ENCODE measurements around the gene ATRN.

The ATRN gene

GRCh38 chr20:3452136-3452535, 18.7 kb upstream of the ATRN start:
- no peaks in the 10 kb centered on the region for H3K9me3 ChIP-seq (ENCODE audit: control insufficient read depth, insufficient read depth, low read depth, low read length)
- ChIA-PET CTCF (interaction anchor here (1.0 to 1.8 kb wide), 3 partner anchors 13 to 26 kb away, joined by 3 to 4 read pairs (median 3); no protein-coding TSS in a partner anchor), POLR2A (no interaction called here)
- no peaks in the 10 kb centered on the region; a peak in 1 of 3 replicates for H3K36me3 ChIP-seq (ENCODE audit: control insufficient read depth in 2 of 2, insufficient read depth in 1 of 2, low read length in 2 of 2)
- no peak overlapping the region for H3K27ac ChIP-seq (ENCODE audit: extremely low read depth, low read depth, low read length)
- no peaks in the 10 kb centered on the region for H3K4me1 ChIP-seq (ENCODE audit: control insufficient read depth, insufficient read depth, low read length)
- no peak overlapping the region for H3K4me3 ChIP-seq (ENCODE audit: low read depth, low read length)
- TF ChIP-seq ZIC2 (tag by site-specific recombination; IDR thresholded peaks at IDR 0.05) (peak; percentile 58), ZBTB1 (tag by site-specific recombination; IDR thresholded peaks at IDR 0.05) (no peak), ZFP37 (tag by site-specific recombination; IDR thresholded peaks at IDR 0.05) (no peak)

- no peaks in the 10 kb centered on the region; a peak in 1 of 3 replicates for H3K36me3 ChIP-seq (ENCODE audit: control insufficient read depth in 2 of 2, insufficient read depth in 1 of 2, low read length in 2 of 2)
- TF ChIP-seq ZBTB48 (tag by site-specific recombination; IDR thresholded peaks at IDR 0.05) (no peak), PRDM1 (tag by site-specific recombination; IDR thresholded peaks at IDR 0.05) (no peak), ZNF544 (tag by site-specific recombination; IDR thresholded peaks at IDR 0.05) (no peak), SP7 (tag by site-specific recombination; IDR thresholded peaks at IDR 0.05) (no peak), MYNN (tag by site-specific recombination; IDR thresholded peaks at IDR 0.05; ENCODE audit: borderline replicate concordance) (no peak), ZNF518A (tag by site-specific recombination; conservative IDR thresholded peaks at IDR 0.05; ENCODE audit: low read depth) (no peak), SCRT2 (tag by site-specific recombination; IDR thresholded peaks at IDR 0.05) (no peak), ZNF555 (tag by site-specific recombination; conservative IDR thresholded peaks at IDR 0.05) (no peak), ZNF366 (tag by site-specific recombination; conservative IDR thresholded peaks at IDR 0.05) (no peak)
Observed at GRCh38 chr20:3452690-3453089, 18.1 kb upstream of the ATRN start.

GRCh38 chr20:3454831-3455230, 16.0 kb upstream of the ATRN start:
- H3K36me3 ChIP-seq (ENCODE audit: control insufficient read depth in 2 of 2, insufficient read depth in 1 of 2, low read length in 2 of 2), result no peaks in the 10 kb centered on the region

More at GRCh38 chr20:3452690-3453089, 18.1 kb upstream of the ATRN start:
- Histone ChIP-seq H3K27ac (ENCODE audit: extremely low read depth, low read depth, low read length) (no peak overlapping the region), H3K9me3 (ENCODE audit: control insufficient read depth, insufficient read depth, low read depth, low read length) (no peaks in the 10 kb centered on the region), H3K4me3 (ENCODE audit: low read depth, low read length) (no peak overlapping the region), H3K4me1 (ENCODE audit: control insufficient read depth, insufficient read depth, low read length) (no peaks in the 10 kb centered on the region)
- CTCF ChIA-PET, result interaction anchor here (1.0 to 1.8 kb wide), 3 partner anchors 12 to 27 kb away, joined by 3 to 4 read pairs (median 3); no protein-coding TSS in a partner anchor
- POLR2A ChIA-PET, result interaction anchor here (0.6 kb wide), 1 partner anchor 201 kb away, joined by 3 read pairs; no protein-coding TSS in a partner anchor

GRCh38 chr20:3456648-3457047, 14.2 kb upstream of the ATRN start:
- TF ChIP-seq ZSCAN5A (tag by site-specific recombination; IDR thresholded peaks at IDR 0.05), result no peak
- no peak for TF ChIP-seq SP7 (tag by site-specific recombination; IDR thresholded peaks at IDR 0.05)
- no peak for TF ChIP-seq ZNF274 (IDR thresholded peaks at IDR 0.05; ENCODE audit: low read length)
- no peak for TF ChIP-seq ZNF274 (tag by site-specific recombination; IDR thresholded peaks at IDR 0.05; ENCODE audit: borderline replicate concordance)
- TF ChIP-seq HOXD13 (CRISPR knock-in tag; IDR thresholded peaks at IDR 0.05; ENCODE audit: borderline replicate concordance), result no peak
- Histone ChIP-seq H3K36me3 (ENCODE audit: control insufficient read depth in 2 of 2, insufficient read depth in 1 of 2, low read length in 2 of 2) (no peaks in the 10 kb centered on the region), H3K4me3 (ENCODE audit: low read depth, low read length) (no peak overlapping the region), H3K27ac (ENCODE audit: extremely low read depth, low read depth, low read length) (no peak overlapping the region), H3K9me3 (ENCODE audit: control insufficient read depth, insufficient read depth, low read depth, low read length) (no peaks in the 10 kb centered on the region), H3K4me1 (ENCODE audit: control insufficient read depth, insufficient read depth, low read length) (no peaks in the 10 kb centered on the region)
- ChIA-PET CTCF (interaction anchor here (0.5 kb wide), 1 partner anchor 499 kb away, joined by 3 read pairs; no protein-coding TSS in a partner anchor), POLR2A (no interaction called here)

More at GRCh38 chr20:3454831-3455230, 16.0 kb upstream of the ATRN start:
- ChIA-PET CTCF (interaction anchor here (0.6 kb wide), 2 partner anchors 427 to 1147 kb away, joined by 3 to 6 read pairs; no protein-coding TSS in a partner anchor), POLR2A (interaction anchor here (0.6 kb wide), 1 partner anchor 359 kb away, joined by 4 read pairs; no protein-coding TSS in a partner anchor)
- Histone ChIP-seq H3K4me1 (ENCODE audit: control insufficient read depth, insufficient read depth, low read length) (no peaks in the 10 kb centered on the region), H3K9me3 (ENCODE audit: control insufficient read depth, insufficient read depth, low read depth, low read length) (no peaks in the 10 kb centered on the region), H3K4me3 (ENCODE audit: low read depth, low read length) (no peak overlapping the region), H3K27ac (ENCODE audit: extremely low read depth, low read depth, low read length) (no peak overlapping the region)
- TF ChIP-seq ZNF701 (tag by site-specific recombination; IDR thresholded peaks at IDR 0.05), result no peak
- no peak for TF ChIP-seq ZNF248 (tag by site-specific recombination; IDR thresholded peaks at IDR 0.05)
